ENCODE results near the gene OLFML2A.
"Not testable (repeated sequence)": the region's sequence is repeated elsewhere in the genome, so short reads cannot be mapped to it uniquely, and the experiment has no call there.

GRCh38 chr9:124838567-124839275, 61.8 kb downstream of the OLFML2A start:
- TF ChIP-seq, protein P1, sequence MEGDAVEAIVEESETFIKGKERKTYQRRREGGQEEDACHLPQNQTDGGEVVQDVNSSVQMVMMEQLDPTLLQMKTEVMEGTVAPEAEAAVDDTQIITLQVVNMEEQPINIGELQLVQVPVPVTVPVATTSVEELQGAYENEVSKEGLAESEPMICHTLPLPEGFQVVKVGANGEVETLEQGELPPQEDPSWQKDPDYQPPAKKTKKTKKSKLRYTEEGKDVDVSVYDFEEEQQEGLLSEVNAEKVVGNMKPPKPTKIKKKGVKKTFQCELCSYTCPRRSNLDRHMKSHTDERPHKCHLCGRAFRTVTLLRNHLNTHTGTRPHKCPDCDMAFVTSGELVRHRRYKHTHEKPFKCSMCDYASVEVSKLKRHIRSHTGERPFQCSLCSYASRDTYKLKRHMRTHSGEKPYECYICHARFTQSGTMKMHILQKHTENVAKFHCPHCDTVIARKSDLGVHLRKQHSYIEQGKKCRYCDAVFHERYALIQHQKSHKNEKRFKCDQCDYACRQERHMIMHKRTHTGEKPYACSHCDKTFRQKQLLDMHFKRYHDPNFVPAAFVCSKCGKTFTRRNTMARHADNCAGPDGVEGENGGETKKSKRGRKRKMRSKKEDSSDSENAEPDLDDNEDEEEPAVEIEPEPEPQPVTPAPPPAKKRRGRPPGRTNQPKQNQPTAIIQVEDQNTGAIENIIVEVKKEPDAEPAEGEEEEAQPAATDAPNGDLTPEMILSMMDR (IDR thresholded peaks at IDR 0.05; ENCODE audit: insufficient read depth, low read depth, low read length), result not testable (repeated sequence)
- TF ChIP-seq EZH2 (IDR thresholded peaks at IDR 0.05; ENCODE audit: insufficient read depth, low read length), result not testable (repeated sequence)
